ENCODE measurements around the gene CASKIN1.
A peak's percentile ranks its signal among the peaks of the same experiment; 100 is the strongest.
"Not testable (repeated sequence)": the region's sequence is repeated elsewhere in the genome, so short reads cannot be mapped to it uniquely, and the experiment has no call there.

Gene CASKIN1

DNA sequence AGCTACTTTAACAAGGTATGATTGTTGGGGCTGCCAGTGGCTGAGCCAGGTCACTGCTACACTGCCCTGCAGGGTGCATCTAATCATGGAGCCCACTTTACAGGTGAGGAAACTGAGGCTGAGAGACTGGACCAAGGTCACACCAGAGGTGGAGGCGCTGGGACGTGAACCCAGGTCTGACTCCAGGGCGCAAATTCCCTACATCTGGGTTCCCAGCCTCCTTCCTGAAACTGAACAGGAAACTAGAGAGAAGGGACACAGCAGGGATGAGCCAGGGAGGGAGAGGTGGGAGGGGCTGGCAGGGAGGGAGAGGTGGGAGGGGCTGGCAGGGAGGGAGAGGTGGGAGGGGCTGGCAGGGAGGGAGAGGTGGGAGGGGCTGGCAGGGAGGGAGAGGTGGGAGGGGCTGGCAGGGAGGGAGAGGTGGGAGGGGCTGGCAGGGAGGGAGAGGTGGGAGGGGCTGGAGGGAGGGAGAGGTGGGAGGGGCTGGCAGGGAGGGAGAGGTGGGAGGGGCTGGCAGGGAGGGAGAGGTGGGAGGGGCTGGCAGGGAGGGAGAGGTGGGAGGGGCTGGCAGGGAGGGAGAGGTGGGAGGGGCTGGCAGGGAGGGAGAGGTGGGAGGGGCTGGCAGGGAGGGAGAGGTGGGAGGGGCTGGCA is 68.7 kb downstream of the CASKIN1 start:
- H3K4me2 ChIP-seq (ENCODE audit: insufficient read depth, low read length); ATAC-seq (ENCODE audit: insufficient read depth, low read depth); H2AFZ ChIP-seq (ENCODE audit: low read depth, low read length); H3K27ac ChIP-seq (ENCODE audit: low read length); H3K27me3 ChIP-seq (ENCODE audit: insufficient read depth, low read length, poor library complexity); H3K4me3 ChIP-seq (ENCODE audit: low read depth in 1 of 2, low read length in 2 of 2); H3K9me3 ChIP-seq (ENCODE audit: insufficient read depth, low read length, severe bottlenecking); H3K9ac ChIP-seq (ENCODE audit: low read depth, low read length); H3K36me3 ChIP-seq (ENCODE audit: insufficient read depth, low read length): not testable (repeated sequence)
- H3K79me2 ChIP-seq (ENCODE audit: insufficient read depth, low read length) = peaks cover 48% of the 10 kb centered on the region
- peaks cover 22% of the 10 kb centered on the region for H3K4me1 ChIP-seq (ENCODE audit: insufficient read depth, low read length)
- peaks cover 27% of the 10 kb centered on the region for H4K20me1 ChIP-seq (ENCODE audit: insufficient read depth, low read length)
- peak; percentile 46 for DNase-seq

Measured in DND-41 (cell line).